Endothelial cell of umbilical vein (primary cell): ENCODE results near the gene NPDC1.
A peak's percentile ranks its signal among the peaks of the same experiment; 100 is the strongest.

Experiments used
- CTCF ChIP-seq, 2 donors: IDR thresholded peaks; 1 replicate in 1 of 2; 2 replicates in 1 of 2; pipeline ENCODE4 v1.5.1; 2011; ENCODE audit warnings: low read length in 2 of 2, mild to moderate bottlenecking in 2 of 2, moderate library complexity in 2 of 2, control low read depth in 1 of 2, inconsistent platforms in 1 of 2, low read depth in 1 of 2; ENCODE audit not compliant: insufficient read depth in 1 of 2; ENCODE audit errors: extremely low read depth in 1 of 2
- EZH2 ChIP-seq: IDR thresholded peaks from 2 replicates; pipeline ENCODE4 v1.6.1; 2012; ENCODE audit warnings: borderline replicate concordance, low read depth, mild to moderate bottlenecking, moderate library complexity, low read length, inconsistent platforms; ENCODE audit not compliant: severe bottlenecking
- FOS ChIP-seq: IDR thresholded peaks from 2 replicates; pipeline ENCODE4 v1.6.1; 2011; ENCODE audit warnings: mild to moderate bottlenecking, low read length, moderate library complexity, borderline replicate concordance; ENCODE audit not compliant: insufficient read depth
- MAX ChIP-seq: IDR thresholded peaks from 2 replicates; pipeline ENCODE4 v1.6.1; 2011; ENCODE audit not compliant: insufficient read depth, insufficient read length
- MYC ChIP-seq: IDR thresholded peaks from one replicate; pipeline ENCODE4 v1.6.1; 2011; ENCODE audit warnings: mild to moderate bottlenecking, low read depth, low read length
- POLR2A ChIP-seq: IDR thresholded peaks from 2 replicates; pipeline ENCODE4 v1.6.1; 2012; ENCODE audit warnings: low read depth, mild to moderate bottlenecking, control low read depth, low read length
- POLR2AphosphoS5 ChIP-seq: IDR thresholded peaks from 2 replicates; pipeline ENCODE4 v1.6.1; 2012; ENCODE audit warnings: low read depth, mild to moderate bottlenecking, control low read depth, low read length, moderate library complexity; ENCODE audit not compliant: insufficient read depth

- TF ChIP-seq CTCF (IDR thresholded peaks at IDR 0.05; ENCODE audit: extremely low read depth in 1 of 2, insufficient read depth in 1 of 2, low read depth in 1 of 2, low read length in 2 of 2) (peak; percentile 78 to 89), EZH2 (no peak), FOS (no peak), MAX (no peak), POLR2A (no peak), POLR2AphosphoS5 (no peak), MYC (no peak)
These were observed 22.0 kb upstream of the NPDC1 start for GRCh38 chr9:137067860-137068538.
